NCI-H146 treated with DMSO at 0.1 percent for 48 hours (cell line): Measurements from ENCODE around the gene PRKCH.

Experiments used
- DNase-seq: peaks from one replicate; lab custom pipeline; 2025; ENCODE audit not compliant: unreplicated experiment; lab: John Stamatoyannopoulos, UW

PRKCH gene

GRCh38 chr14:61561657-61562276, 240.4 kb downstream of the PRKCH start:
- no peak for DNase-seq

GRCh38 chr14:61562321-61563161, 241.2 kb downstream of the PRKCH start:
- DNase-seq: no peak

DNA sequence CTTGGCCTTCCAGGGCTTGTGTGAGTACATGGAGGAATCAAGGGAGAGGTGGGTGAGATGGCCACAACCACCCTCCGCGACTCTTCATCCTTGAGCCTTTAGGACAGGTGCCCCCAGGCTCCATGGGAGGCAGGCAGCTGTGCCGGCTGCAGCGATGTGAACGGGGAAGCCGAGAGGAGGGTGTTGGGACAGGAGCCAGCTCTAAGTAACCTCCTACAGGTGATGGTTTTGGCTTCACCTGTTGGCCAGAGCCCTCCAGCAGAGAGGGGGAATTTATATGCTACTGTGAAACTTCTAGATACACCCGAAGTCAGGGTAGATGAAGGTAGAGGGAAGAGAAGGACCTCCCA, 241.8 kb downstream of the PRKCH start:
- no peak for DNase-seq

- DNase-seq: no peak
These were observed 242.7 kb downstream of the PRKCH start for GRCh38 chr14:61563880-61564617.

- no peak for DNase-seq
These were observed 243.3 kb downstream of the PRKCH start for GRCh38 chr14:61564618-61565091.

DNA sequence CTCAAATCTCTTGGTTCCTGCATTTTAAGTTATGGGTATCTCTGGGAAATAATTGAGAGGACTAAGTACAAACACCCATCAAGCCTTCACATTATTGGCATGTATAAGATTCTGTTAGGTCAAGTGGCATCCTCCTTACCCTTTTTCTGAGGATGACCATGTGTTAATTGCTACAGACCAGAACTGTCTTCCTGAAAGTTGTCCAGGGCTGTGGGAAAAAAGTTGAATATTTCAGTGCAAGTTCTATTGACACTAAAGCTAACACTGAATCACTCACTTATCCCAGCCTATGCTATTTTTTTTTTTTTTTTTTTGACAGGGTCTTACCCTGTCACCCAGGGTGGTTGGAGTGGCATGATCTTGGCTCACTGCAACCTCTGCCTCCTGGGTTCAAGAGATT, 243.8 kb downstream of the PRKCH start:
- no peak for DNase-seq

GRCh38 chr14:61565836-61566536, 244.6 kb downstream of the PRKCH start:
- DNase-seq: no peak

DNA sequence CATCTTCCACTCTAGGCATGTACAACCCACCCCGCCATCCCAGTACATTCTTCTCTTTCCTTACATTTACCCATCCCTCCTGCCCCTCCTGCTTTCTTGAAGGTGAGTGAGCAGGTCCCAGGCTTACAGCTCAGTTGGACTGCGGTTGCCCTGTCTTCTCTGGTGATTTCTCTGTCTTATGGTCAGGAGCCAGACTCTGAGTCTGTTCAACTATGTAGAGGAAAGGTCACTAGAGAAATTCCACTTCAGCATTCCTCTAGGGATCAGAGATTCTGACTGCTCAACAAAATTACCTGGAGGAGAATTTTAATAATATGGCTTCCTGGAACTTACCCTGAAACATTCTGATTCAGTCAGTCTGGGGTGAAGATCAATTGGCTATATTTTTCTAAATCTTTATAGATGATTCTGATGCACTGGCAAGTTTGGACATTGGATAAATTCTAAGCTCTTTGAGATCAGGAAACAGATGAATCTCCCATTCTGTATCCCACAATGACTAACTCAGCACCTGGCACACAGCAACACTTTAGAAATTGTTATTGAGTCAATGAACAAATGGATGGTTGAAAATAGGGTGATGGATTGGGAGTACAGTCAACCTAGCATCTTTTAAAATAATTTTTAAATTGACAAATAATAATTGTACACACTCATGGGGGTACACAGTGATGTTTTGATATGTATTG, 245.3 kb downstream of the PRKCH start:
- DNase-seq: no peak

- DNase-seq: no peak
These were observed 246.6 kb downstream of the PRKCH start for GRCh38 chr14:61567838-61568571.

DNA sequence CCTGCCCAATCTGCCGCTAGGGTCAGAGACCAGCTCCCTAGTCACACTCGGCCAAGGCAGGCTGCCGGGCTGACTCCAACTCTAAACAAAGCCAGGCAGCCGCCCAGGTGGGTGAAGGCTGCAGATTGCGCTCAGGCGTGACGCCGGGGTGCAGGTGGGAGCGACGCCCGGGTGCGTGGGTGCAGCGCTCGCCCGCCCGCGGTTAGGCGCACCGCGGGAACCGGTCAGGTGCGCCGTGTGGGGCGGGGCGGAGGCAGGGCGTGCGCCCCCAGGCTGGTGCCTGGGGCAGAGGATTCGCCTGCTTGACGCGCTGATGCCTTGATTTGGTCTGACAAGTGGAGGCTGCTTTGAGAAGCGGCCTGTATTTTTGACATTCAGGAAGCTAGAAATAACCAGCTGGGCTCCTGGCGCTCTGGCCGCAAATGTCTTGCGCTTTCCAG, 247.2 kb downstream of the PRKCH start:
- peak; percentile 16 for DNase-seq

GRCh38 chr14:61569308-61569707, 247.9 kb downstream of the PRKCH start:
- no peak for DNase-seq

GRCh38 chr14:61569812-61570548, 248.6 kb downstream of the PRKCH start:
- no peak for DNase-seq

- no peak for DNase-seq
These were observed 249.3 kb downstream of the PRKCH start for GRCh38 chr14:61570549-61571290.

GRCh38 chr14:61571917-61572316, 250.5 kb downstream of the PRKCH start:
- no peak for DNase-seq

DNA sequence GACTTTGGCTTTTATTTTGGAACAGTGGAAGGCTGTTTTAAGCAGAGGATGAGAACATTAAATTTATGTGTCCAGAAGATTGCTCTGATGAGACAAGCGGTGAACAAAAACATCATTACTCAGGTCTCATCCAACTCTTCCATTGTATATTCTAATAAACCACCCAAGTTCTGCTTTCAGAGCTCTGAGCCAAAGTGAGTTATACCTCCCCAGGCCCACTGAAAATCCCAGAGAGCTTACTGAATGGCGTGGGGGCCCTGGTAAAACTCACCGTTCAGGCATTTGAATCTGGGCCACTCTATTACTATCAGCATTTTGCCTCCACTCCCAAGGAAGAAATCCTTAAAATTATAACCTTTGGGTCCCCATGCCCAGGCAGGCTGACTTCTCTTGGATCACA, 251.9 kb downstream of the PRKCH start:
- DNase-seq: no peak

GRCh38 chr14:61573748-61574513, 252.6 kb downstream of the PRKCH start:
- DNase-seq: no peak

DNA sequence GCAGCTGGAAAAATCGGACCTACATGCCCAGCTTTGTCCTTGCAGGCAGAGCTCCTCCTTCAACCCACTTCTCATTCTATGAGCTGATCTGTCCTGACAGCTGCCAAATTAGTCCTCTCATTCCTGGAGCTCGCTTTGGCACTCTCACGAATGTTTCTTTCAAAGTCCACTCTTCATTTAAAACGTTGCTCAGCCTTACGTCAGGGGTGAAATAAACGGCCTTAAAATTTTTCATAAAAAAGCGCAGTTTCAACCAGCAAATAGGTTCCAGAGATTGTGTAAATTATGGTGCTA, 253.1 kb downstream of the PRKCH start:
- DNase-seq: no peak

DNA sequence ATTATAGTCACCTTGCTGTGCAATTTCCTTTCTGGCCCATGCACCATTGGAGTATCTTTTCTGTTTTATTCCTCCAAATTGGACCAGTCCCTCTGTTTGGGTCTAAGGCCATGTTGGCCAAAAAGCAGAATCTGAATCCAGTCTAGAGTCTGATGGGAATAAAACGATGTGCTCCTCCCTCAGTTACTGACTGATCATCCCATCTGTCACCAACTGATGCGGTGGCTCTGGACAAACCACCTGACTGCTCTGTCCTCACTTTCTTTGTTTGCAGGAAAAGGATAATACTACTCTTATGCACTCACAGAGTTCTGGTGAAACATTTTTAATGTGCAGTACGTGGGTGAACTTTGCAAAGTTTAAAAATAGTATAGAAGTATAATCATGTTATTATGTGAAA, 253.7 kb downstream of the PRKCH start:
- DNase-seq: no peak
